ENCODE data around the gene SLC9A5.

DNA sequence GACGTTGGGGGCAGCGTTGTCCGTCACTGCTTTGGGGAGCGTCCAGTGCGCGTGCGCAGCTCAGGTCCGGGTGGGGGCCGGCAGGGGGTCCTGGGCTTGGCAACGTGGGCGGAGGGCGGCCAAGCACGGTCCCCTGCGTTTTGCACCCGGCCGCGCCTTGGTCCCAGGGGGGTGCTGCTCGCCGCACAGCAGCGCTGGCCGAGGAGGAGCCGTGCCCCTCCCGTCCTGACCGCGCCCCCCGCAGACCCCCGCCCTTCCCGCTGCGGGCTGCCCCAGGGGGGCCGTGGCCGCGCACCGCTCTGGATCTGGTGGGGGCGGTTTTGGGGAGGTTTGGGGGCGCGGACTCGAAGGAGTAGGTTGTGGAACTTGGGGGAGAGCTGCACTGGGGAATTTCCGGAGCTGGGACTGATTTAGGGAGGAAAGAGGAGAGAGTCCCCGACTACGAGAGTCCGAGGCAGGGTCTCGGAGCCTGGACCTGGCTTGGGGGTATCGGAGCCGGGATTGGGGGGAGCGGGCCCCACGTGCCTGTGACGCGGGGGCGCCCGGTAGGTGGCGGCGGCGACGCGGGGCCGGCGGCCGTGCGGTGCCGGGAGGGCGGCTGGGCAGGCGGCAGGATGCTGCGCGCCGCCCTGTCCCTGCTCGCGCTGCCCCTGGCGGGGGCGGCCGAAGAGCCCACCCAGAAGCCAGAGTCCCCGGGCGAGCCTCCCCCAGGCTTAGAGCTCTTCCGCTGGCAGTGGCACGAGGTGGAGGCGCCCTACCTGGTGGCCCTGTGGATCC lies at the start of gene SLC9A5:
- TF ChIP-seq, protein P1, sequence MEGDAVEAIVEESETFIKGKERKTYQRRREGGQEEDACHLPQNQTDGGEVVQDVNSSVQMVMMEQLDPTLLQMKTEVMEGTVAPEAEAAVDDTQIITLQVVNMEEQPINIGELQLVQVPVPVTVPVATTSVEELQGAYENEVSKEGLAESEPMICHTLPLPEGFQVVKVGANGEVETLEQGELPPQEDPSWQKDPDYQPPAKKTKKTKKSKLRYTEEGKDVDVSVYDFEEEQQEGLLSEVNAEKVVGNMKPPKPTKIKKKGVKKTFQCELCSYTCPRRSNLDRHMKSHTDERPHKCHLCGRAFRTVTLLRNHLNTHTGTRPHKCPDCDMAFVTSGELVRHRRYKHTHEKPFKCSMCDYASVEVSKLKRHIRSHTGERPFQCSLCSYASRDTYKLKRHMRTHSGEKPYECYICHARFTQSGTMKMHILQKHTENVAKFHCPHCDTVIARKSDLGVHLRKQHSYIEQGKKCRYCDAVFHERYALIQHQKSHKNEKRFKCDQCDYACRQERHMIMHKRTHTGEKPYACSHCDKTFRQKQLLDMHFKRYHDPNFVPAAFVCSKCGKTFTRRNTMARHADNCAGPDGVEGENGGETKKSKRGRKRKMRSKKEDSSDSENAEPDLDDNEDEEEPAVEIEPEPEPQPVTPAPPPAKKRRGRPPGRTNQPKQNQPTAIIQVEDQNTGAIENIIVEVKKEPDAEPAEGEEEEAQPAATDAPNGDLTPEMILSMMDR (IDR thresholded peaks at IDR 0.05), result no peak; the same call in 2 of the 3 replicates
- TF ChIP-seq NPAS2 (CRISPR knock-in tag; IDR thresholded peaks at IDR 0.05; ENCODE audit: borderline replicate concordance), result 0 out of 2 replicates have a peak, but pooled peaks have one; percentile 15
- 0 out of 5 replicates have a peak, but pooled peaks of 1 of the 2 experiments have one; percentile 26 for TF ChIP-seq JUN (IDR thresholded peaks at IDR 0.05)
- TF ChIP-seq BHLHE40 (IDR thresholded peaks at IDR 0.05; ENCODE audit: low read depth, low read length), result no peak
- TF ChIP-seq, protein P2, sequence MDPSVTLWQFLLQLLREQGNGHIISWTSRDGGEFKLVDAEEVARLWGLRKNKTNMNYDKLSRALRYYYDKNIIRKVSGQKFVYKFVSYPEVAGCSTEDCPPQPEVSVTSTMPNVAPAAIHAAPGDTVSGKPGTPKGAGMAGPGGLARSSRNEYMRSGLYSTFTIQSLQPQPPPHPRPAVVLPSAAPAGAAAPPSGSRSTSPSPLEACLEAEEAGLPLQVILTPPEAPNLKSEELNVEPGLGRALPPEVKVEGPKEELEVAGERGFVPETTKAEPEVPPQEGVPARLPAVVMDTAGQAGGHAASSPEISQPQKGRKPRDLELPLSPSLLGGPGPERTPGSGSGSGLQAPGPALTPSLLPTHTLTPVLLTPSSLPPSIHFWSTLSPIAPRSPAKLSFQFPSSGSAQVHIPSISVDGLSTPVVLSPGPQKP (IDR thresholded peaks at IDR 0.05; ENCODE audit: low read depth, low read length), result no peak
- no peak for TF ChIP-seq KDM5A (IDR thresholded peaks at IDR 0.05)
